ENCODE measurements around the gene SEC61B. TPM values are rescaled to one million over a fixed set of nuclear protein-coding genes. Genes with fewer than 3 reads are reported as not detected.

The SEC61B gene
- total RNA-seq, 2 donors from 2014 or later: 153 to 187 TPM

GRCh38 chr9:99185934-99186333, 36.1 kb upstream of the SEC61B start:
- Histone ChIP-seq H3K9ac (ENCODE audit: extremely low read depth, low read length, poor library complexity, severe bottlenecking) (no peak overlapping the region), H3K4me3 (ENCODE audit: low read length) (no peak overlapping the region), H3K27ac (ENCODE audit: low read depth, low read length) (no peak overlapping the region), H3K36me3 (ENCODE audit: control insufficient read depth, insufficient read depth, low read length) (no peaks in the 10 kb centered on the region), H3K27me3 (ENCODE audit: control insufficient read depth, insufficient read depth, low read length, poor library complexity, severe bottlenecking) (peaks cover 25% of the 10 kb centered on the region), H3K4me1 (ENCODE audit: control insufficient read depth, insufficient read depth, low read length) (peaks cover 9% of the 10 kb centered on the region), H3K9me3 (ENCODE audit: control insufficient read depth, low read length) (no peaks in the 10 kb centered on the region)
- H3K9me3 Mint-ChIP-seq: no peaks in the 10 kb centered on the region
- DNase-seq: no peak
- peaks cover 10% of the 10 kb centered on the region for H3K4me1 Mint-ChIP-seq
- 93 to 96% methylated on average over 4 to 5 of the region's 5 CpGs for WGBS, 2 experiments (ENCODE audit: insufficient coverage in 1 of 2, insufficient read length in 1 of 2)
- no peaks in the 10 kb centered on the region for H3K36me3 Mint-ChIP-seq (ENCODE audit: low read depth)
- peaks cover 21% of the 10 kb centered on the region for H3K27me3 Mint-ChIP-seq (ENCODE audit: insufficient read depth)
- no peak overlapping the region for H3K4me3 Mint-ChIP-seq
- no peak for TF ChIP-seq CTCF (conservative IDR thresholded peaks at IDR 0.05)
- H3K27ac Mint-ChIP-seq: no peak overlapping the region

- no peak overlapping the region for H3K27ac Mint-ChIP-seq
- H3K27me3 Mint-ChIP-seq (ENCODE audit: insufficient read depth): peaks cover 10% of the 10 kb centered on the region
- H3K36me3 Mint-ChIP-seq (ENCODE audit: low read depth): no peaks in the 10 kb centered on the region
- Histone ChIP-seq H3K4me3 (ENCODE audit: low read length) (no peak overlapping the region), H3K27ac (ENCODE audit: low read depth, low read length) (no peak overlapping the region), H3K4me1 (ENCODE audit: control insufficient read depth, insufficient read depth, low read length) (peaks cover 3% of the 10 kb centered on the region), H3K9me3 (ENCODE audit: control insufficient read depth, low read length) (no peaks in the 10 kb centered on the region), H3K9ac (ENCODE audit: extremely low read depth, low read length, poor library complexity, severe bottlenecking) (no peak overlapping the region), H3K36me3 (ENCODE audit: control insufficient read depth, insufficient read depth, low read length) (no peaks in the 10 kb centered on the region), H3K27me3 (ENCODE audit: control insufficient read depth, insufficient read depth, low read length, poor library complexity, severe bottlenecking) (peaks cover 12% of the 10 kb centered on the region)
- WGBS, 2 experiments (ENCODE audit: insufficient coverage in 1 of 2, insufficient read length in 1 of 2): 95% methylated on average over 4 of the region's 4 CpGs
- H3K4me3 Mint-ChIP-seq: no peak overlapping the region
- no peak for DNase-seq
- no peak for TF ChIP-seq CTCF (conservative IDR thresholded peaks at IDR 0.05)
- H3K4me1 Mint-ChIP-seq: peaks cover 7% of the 10 kb centered on the region
- H3K9me3 Mint-ChIP-seq: no peaks in the 10 kb centered on the region
Measured at GRCh38 chr9:99187311-99187710, 34.8 kb upstream of the SEC61B start.

- Mint-ChIP-seq H3K27me3 (ENCODE audit: insufficient read depth) (peaks cover 6% of the 10 kb centered on the region), H3K4me1 (peaks cover 2% of the 10 kb centered on the region), H3K9me3 (no peaks in the 10 kb centered on the region), H3K36me3 (ENCODE audit: low read depth) (no peaks in the 10 kb centered on the region), H3K27ac (no peak overlapping the region), H3K4me3 (no peak overlapping the region)
- Histone ChIP-seq H3K4me3 (ENCODE audit: low read length) (no peak overlapping the region), H3K9ac (ENCODE audit: extremely low read depth, low read length, poor library complexity, severe bottlenecking) (no peak overlapping the region), H3K36me3 (ENCODE audit: control insufficient read depth, insufficient read depth, low read length) (no peaks in the 10 kb centered on the region), H3K27ac (ENCODE audit: low read depth, low read length) (no peak overlapping the region), H3K9me3 (ENCODE audit: control insufficient read depth, low read length) (no peaks in the 10 kb centered on the region), H3K4me1 (ENCODE audit: control insufficient read depth, insufficient read depth, low read length) (no peaks in the 10 kb centered on the region), H3K27me3 (ENCODE audit: control insufficient read depth, insufficient read depth, low read length, poor library complexity, severe bottlenecking) (peaks cover 12% of the 10 kb centered on the region)
- TF ChIP-seq CTCF (conservative IDR thresholded peaks at IDR 0.05): no peak
- no peak for DNase-seq
- 56 to 60% methylated on average over 2 of the region's 2 CpGs for WGBS, 2 experiments (ENCODE audit: insufficient coverage in 1 of 2, insufficient read length in 1 of 2)
Measured at GRCh38 chr9:99189186-99189585, 32.9 kb upstream of the SEC61B start.

Data from endodermal cell (in vitro differentiated cells).